OCI-LY3 (cell line): ENCODE data around the gene NCK2.

ENCODE experiments used
- H2AFZ ChIP-seq: fragments of 200-600, 300-600 bp; shearing (Covaris generic); 2 replicates; pipeline ENCODE4 v1.6.0; 2014; ENCODE audit warnings: antibody characterized with exemption, low read depth, low read length
- H3K27ac ChIP-seq: fragments of 200-600, 300-600 bp; sonication (generic); 2 replicates; pipeline ENCODE4 v1.5.1; 2014; ENCODE audit warnings: mild to moderate bottlenecking, low read length, moderate library complexity, mixed read lengths
- H3K27me3 ChIP-seq: fragments of 200-600, 300-600 bp; sonication (generic); 2 replicates; pipeline ENCODE4 v1.6.1; 2014; ENCODE audit warnings: low read depth, low read length, mixed read lengths
- H3K36me3 ChIP-seq: fragments of 200-600, 300-600 bp; sonication (generic); replicated peaks from 2 replicates; pipeline ENCODE3; 2014; ENCODE audit warnings: low read depth, low read length, mixed read lengths
- H3K4me1 ChIP-seq: fragments of 300-600, 200-600 bp; sonication (generic); 2 replicates; pipeline ENCODE4 v1.6.1; 2014; ENCODE audit warnings: low read length, mixed read lengths
- H3K4me2 ChIP-seq: fragments of 200-600, 300-600 bp; sonication (generic); 2 replicates; pipeline ENCODE4 v1.6.1; 2014; ENCODE audit warnings: low read length, mixed read lengths
- H3K4me3 ChIP-seq: fragments of 300-600, 200-600 bp; sonication (generic); 2 replicates; pipeline ENCODE4 v1.5.1; 2014; ENCODE audit warnings: antibody characterized with exemption, mild to moderate bottlenecking, low read length, moderate library complexity
- H3K79me2 ChIP-seq: fragments of 300-600, 200-600 bp; shearing (Covaris generic); 2 replicates; pipeline ENCODE4 v1.6.1; 2014; ENCODE audit warnings: mild to moderate bottlenecking, low read length, mixed read lengths
- H3K9ac ChIP-seq: fragments of 300-600, 200-600 bp; shearing (Covaris generic); 2 replicates; pipeline ENCODE4 v1.6.0; 2014; ENCODE audit warnings: mild to moderate bottlenecking, low read length, moderate library complexity
- H3K9me3 ChIP-seq: fragments of 200-600, 300-600 bp; shearing (Covaris generic); 2 replicates; pipeline ENCODE4 v1.6.1; 2014; ENCODE audit warnings: low read length, mixed read lengths; ENCODE audit not compliant: insufficient read depth
- H4K20me1 ChIP-seq: fragments of 200-600, 300-600 bp; sonication (generic); 2 replicates; pipeline ENCODE4 v1.6.1; 2016; ENCODE audit warnings: low read length, mixed read lengths; ENCODE audit not compliant: insufficient read depth
- EZH2phosphoT487 ChIP-seq: fragments of 200-600 bp; shearing (Covaris generic); IDR thresholded peaks from 2 replicates; pipeline ENCODE4 v1.6.1; 2018; ENCODE audit warnings: antibody characterized with exemption, mixed run types, low read depth
- TF ChIP-seq, protein P1 (sequence below): fragments of 200-600, 300-600 bp; sonication (generic); IDR thresholded peaks from 2 replicates; pipeline ENCODE4 v1.5.1; 2014; ENCODE audit warnings: antibody characterized with exemption, low read length, low read depth

The NCK2 gene

DNA sequence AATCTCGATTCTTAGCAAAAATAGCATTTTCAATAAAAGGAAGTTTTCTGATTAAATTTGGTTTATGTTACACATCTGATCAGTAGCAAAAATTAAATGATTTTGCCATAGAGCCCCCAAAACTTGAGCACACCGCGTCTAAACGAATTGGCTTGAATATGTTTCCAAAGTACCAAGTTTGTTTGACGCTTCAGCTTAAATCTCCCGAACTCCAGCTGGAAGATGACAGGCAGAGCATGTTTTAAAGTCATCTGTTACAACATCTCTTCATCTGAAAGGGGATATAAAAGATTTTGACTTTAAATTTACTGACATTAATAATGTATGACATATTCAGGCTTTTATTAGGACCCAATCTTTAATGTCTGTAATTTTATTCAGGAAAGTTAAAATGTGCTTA, 129.8 kb downstream of the NCK2 start:
- peaks cover 27% of the 10 kb centered on the region for H3K4me1 ChIP-seq
- peak overlapping the region; percentile 47 for H3K4me2 ChIP-seq
- H3K36me3 ChIP-seq = peaks cover 18% of the 10 kb centered on the region
- H2AFZ ChIP-seq = no peak overlapping the region
- peak overlapping the region; percentile 23 for H3K4me3 ChIP-seq
- peaks cover 6% of the 10 kb centered on the region; the same call in 1 of the 2 replicates for H3K9me3 ChIP-seq
- no peak overlapping the region for H3K9ac ChIP-seq
- H3K27ac ChIP-seq = no peak overlapping the region
- H3K27me3 ChIP-seq = no peaks in the 10 kb centered on the region
- TF ChIP-seq EZH2phosphoT487 = no peak
- TF ChIP-seq, protein P1, sequence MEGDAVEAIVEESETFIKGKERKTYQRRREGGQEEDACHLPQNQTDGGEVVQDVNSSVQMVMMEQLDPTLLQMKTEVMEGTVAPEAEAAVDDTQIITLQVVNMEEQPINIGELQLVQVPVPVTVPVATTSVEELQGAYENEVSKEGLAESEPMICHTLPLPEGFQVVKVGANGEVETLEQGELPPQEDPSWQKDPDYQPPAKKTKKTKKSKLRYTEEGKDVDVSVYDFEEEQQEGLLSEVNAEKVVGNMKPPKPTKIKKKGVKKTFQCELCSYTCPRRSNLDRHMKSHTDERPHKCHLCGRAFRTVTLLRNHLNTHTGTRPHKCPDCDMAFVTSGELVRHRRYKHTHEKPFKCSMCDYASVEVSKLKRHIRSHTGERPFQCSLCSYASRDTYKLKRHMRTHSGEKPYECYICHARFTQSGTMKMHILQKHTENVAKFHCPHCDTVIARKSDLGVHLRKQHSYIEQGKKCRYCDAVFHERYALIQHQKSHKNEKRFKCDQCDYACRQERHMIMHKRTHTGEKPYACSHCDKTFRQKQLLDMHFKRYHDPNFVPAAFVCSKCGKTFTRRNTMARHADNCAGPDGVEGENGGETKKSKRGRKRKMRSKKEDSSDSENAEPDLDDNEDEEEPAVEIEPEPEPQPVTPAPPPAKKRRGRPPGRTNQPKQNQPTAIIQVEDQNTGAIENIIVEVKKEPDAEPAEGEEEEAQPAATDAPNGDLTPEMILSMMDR = no peak
- peaks cover 39% of the 10 kb centered on the region; the same call in 1 of the 2 replicates for H4K20me1 ChIP-seq
- H3K79me2 ChIP-seq = peaks cover 4% of the 10 kb centered on the region; the same call in 1 of the 2 replicates

DNA sequence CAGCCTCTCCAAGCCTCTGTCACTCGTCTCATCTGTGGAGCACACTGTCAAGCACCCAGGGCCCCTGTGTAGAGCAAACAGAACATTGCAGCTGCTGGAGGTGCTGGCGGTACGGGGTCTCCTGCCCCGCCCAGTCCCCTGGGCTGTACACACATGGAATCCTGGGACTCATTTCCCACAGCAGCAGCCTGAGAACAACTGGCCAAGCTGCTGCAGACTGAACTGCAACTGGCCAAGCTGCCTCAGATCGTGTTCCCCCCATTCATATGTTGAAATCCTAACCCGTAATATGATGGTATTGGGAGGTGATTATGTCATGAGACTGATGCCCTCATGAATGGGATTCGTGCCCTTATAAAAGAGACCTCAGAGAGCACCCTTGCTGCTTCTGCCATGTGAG, 130.5 kb downstream of the NCK2 start:
- no peak overlapping the region for H3K4me2 ChIP-seq
- H3K9me3 ChIP-seq = peaks cover 9% of the 10 kb centered on the region; the same call in 1 of the 2 replicates
- no peak overlapping the region for H2AFZ ChIP-seq

DNA sequence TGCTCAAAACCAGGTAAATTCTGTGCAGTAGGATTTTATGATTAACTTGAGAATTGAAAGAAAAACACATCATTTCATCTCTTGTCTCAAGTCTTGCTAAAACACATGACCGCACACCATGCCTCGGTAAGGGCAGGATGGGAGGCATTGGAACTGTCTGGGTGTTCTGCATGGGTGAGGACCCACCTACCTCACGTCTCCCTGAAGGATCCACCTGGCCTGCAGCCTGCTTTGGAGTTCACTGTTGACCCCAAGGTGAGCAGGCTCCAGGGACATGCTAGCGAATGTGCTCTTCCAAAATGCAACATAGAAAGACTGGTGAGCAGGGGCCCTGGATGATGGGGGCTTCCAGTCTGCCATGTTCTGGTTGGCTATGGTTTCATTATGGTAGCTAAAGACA, 131.5 kb downstream of the NCK2 start:
- H3K9ac ChIP-seq = no peak overlapping the region
- peaks cover 21% of the 10 kb centered on the region for H3K36me3 ChIP-seq
- H3K27ac ChIP-seq = no peak overlapping the region
- H3K4me3 ChIP-seq = no peak overlapping the region
- no peak overlapping the region for H2AFZ ChIP-seq
- no peak overlapping the region for H3K4me2 ChIP-seq
- peaks cover 24% of the 10 kb centered on the region for H3K4me1 ChIP-seq
- no peak for TF ChIP-seq EZH2phosphoT487
- TF ChIP-seq, protein P1 = no peak
- peaks cover 4% of the 10 kb centered on the region; the same call in 1 of the 2 replicates for H3K79me2 ChIP-seq
- H3K27me3 ChIP-seq = no peaks in the 10 kb centered on the region
- peaks cover 9% of the 10 kb centered on the region; the same call in 1 of the 2 replicates for H3K9me3 ChIP-seq
- peaks cover 39% of the 10 kb centered on the region; the same call in 1 of the 2 replicates for H4K20me1 ChIP-seq

More for the DNA sequence above, 130.5 kb downstream of the NCK2 start:
- Histone ChIP-seq H3K27me3 (no peaks in the 10 kb centered on the region), H3K27ac (no peak overlapping the region), H3K4me1 (peaks cover 24% of the 10 kb centered on the region), H3K4me3 (no peak overlapping the region), H3K79me2 (peaks cover 4% of the 10 kb centered on the region; the same call in 1 of the 2 replicates), H3K9ac (no peak overlapping the region), H3K36me3 (peaks cover 20% of the 10 kb centered on the region), H4K20me1 (peaks cover 39% of the 10 kb centered on the region; the same call in 1 of the 2 replicates)
- TF ChIP-seq, protein P1 = no peak
- TF ChIP-seq EZH2phosphoT487 = no peak

DNA sequence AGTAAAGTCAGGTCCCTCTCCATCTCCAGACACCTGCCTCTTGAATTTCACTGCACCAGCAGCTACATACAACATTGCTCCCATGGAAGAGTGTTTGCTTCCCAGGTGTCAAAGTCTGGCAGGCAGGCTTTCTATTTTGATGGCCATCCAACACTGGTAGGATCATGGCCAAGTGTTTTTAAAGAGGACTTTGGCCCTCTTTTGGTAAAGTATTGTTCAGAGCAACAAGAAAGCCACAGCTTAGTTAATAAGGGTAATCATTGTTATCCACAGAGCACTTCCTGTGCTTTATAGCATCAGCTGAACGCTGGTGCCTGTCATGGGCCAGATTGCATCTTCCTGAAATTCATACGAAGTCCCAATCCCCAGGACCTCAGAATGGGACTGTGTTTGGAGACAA, 133.2 kb downstream of the NCK2 start:
- no peak overlapping the region for H3K4me3 ChIP-seq
- no peak overlapping the region for H2AFZ ChIP-seq
- peaks cover 9% of the 10 kb centered on the region; the same call in 1 of the 2 replicates for H3K9me3 ChIP-seq
- H3K4me2 ChIP-seq = no peak overlapping the region
- TF ChIP-seq, protein P1 = no peak
- no peak for TF ChIP-seq EZH2phosphoT487
- H3K27ac ChIP-seq = no peak overlapping the region
- H3K36me3 ChIP-seq = peaks cover 30% of the 10 kb centered on the region
- no peak overlapping the region for H3K9ac ChIP-seq
- peaks cover 26% of the 10 kb centered on the region; the same call in 1 of the 2 replicates for H4K20me1 ChIP-seq
- peaks cover 4% of the 10 kb centered on the region; the same call in 1 of the 2 replicates for H3K79me2 ChIP-seq
- H3K27me3 ChIP-seq = no peaks in the 10 kb centered on the region
- H3K4me1 ChIP-seq = peaks cover 22% of the 10 kb centered on the region
